K562 (cell line): ENCODE data around the gene UGT1A5. TPM values are rescaled to one million over a fixed set of nuclear protein-coding genes. Genes with fewer than 3 reads are reported as not detected.

Experiments used
- ATAC-seq: fragments of 200-7000 bp; cut with Tn5 transposase; 3 replicates; pipeline ENCODE4 v1.9.1; 2020; ENCODE audit warnings: moderate library complexity
- BruUV-seq: library from RNA; stranded (reverse); fragments of 400-500 nt; replicated peaks from 2 replicates; lab custom pipeline; 2021; lab: Mats Ljungman, UMichigan
- CTCF ChIA-PET: fragments of 300-600 bp; formaldehyde crosslinking; extraction: SDS; loops from one replicate; lab custom pipeline; 2021; ENCODE audit warnings: low intra/inter-chr PET ratio; lab: Yijun Ruan, JAX
- POLR2A ChIA-PET: fragments of 300-600, 350-650 bp; sonication (Branson Sonifier 250); formaldehyde crosslinking; extraction: SDS; loops from one replicate; lab custom pipeline; 2021; ENCODE audit warnings: antibody characterized with exemption, inconsistent platforms; lab: Yijun Ruan, JAX
- DNase-seq, 4 experiments: peaks; one replicate each; pipeline versions ENCODE4 v3.0.0 to v3.0.0-alpha.2; 2011 to 2018; ENCODE audit warnings: low spot score in 3 of 4, mixed read lengths in 3 of 4; ENCODE audit errors: extremely low read depth in 1 of 4
- FAIRE-seq: peaks from 2 replicates; lab custom pipeline; 2011; peaks lifted over from hg19 to GRCh38; lab: Jason Lieb, UNC
- H2AFZ ChIP-seq: 2 replicates; pipeline ENCODE4 v1.6.0; 2011; ENCODE audit warnings: low read depth, low read length, control low read depth, inconsistent platforms
- H3K27ac ChIP-seq: fragments of 200-600 bp; 3 replicates; pipeline ENCODE4 v1.8.0; 2011; ENCODE audit warnings: low read depth, mild to moderate bottlenecking, control low read depth, inconsistent platforms, low read length, moderate library complexity, mixed read lengths; ENCODE audit errors: extremely low read depth
- H3K27me3 ChIP-seq, 2 experiments: fragments of 300-600 bp in 1 of 2; 2 replicates in 1 of 2; 3 replicates in 1 of 2; pipeline versions ENCODE4 v1.6.0 to v1.8.0; 2011; ENCODE audit warnings: inconsistent platforms in 2 of 2, low read length in 2 of 2, mild to moderate bottlenecking in 1 of 2, mixed read lengths in 1 of 2, moderate library complexity in 1 of 2; ENCODE audit not compliant: control insufficient read depth in 2 of 2, insufficient read depth in 2 of 2
- H3K36me3 ChIP-seq: fragments of 300-600 bp; 3 replicates; pipeline ENCODE4 v1.8.0; 2011; ENCODE audit warnings: mild to moderate bottlenecking, low read length, inconsistent platforms; ENCODE audit not compliant: control insufficient read depth, insufficient read depth
- H3K4me1 ChIP-seq, 2 experiments: fragments of 200-600 bp in 1 of 2; replicated peaks in 1 of 2; 2 replicates in 1 of 2; 3 replicates in 1 of 2; pipeline versions ENCODE4 v1.5.1 to v1.8.0; 2011; ENCODE audit warnings: inconsistent platforms in 2 of 2, low read length in 2 of 2, mild to moderate bottlenecking in 1 of 2, mixed read lengths in 1 of 2, moderate library complexity in 1 of 2; ENCODE audit not compliant: control insufficient read depth in 2 of 2, insufficient read depth in 2 of 2
- H3K4me2 ChIP-seq: 2 replicates; pipeline ENCODE4 v1.6.1; 2011; ENCODE audit warnings: low read length, control low read depth, inconsistent platforms, mixed read lengths; ENCODE audit not compliant: insufficient read depth
- H3K4me3 ChIP-seq: fragments of 200-600 bp; sonication (generic), shearing (Covaris generic); 2 replicates; pipeline ENCODE4 v1.5.1; 2016; ENCODE audit warnings: control low read depth, inconsistent platforms
- H3K79me2 ChIP-seq: fragments of 200-600 bp; 3 replicates; pipeline ENCODE4 v1.8.0; 2011; ENCODE audit warnings: low read length, inconsistent platforms; ENCODE audit not compliant: control insufficient read depth, insufficient read depth
- H3K9ac ChIP-seq, 2 experiments: 2 replicates each; pipeline versions ENCODE4 v1.6.0 to v1.6.1; 2011; ENCODE audit warnings: low read depth in 2 of 2, low read length in 2 of 2, control low read depth in 1 of 2, inconsistent platforms in 1 of 2, mild to moderate bottlenecking in 1 of 2, mixed read lengths in 1 of 2; ENCODE audit not compliant: insufficient read depth in 1 of 2
- H3K9me1 ChIP-seq: one replicate; pipeline ENCODE4 v1.6.0; 2011; ENCODE audit warnings: inconsistent platforms, mild to moderate bottlenecking, low read length, moderate library complexity; ENCODE audit not compliant: control insufficient read depth, insufficient read depth
- H3K9me3 ChIP-seq: replicated peaks from 2 replicates; pipeline ENCODE4 v1.5.1; 2011; ENCODE audit warnings: low read depth, low read length, inconsistent platforms; ENCODE audit not compliant: control insufficient read depth, insufficient read depth
- H4K20me1 ChIP-seq: replicated peaks from 2 replicates; pipeline ENCODE4 v1.6.1; 2011; ENCODE audit warnings: low read length, inconsistent platforms, mixed read lengths; ENCODE audit not compliant: control insufficient read depth, insufficient read depth
- CBX5 ChIP-seq: IDR thresholded peaks from 2 replicates; pipeline ENCODE4 v1.6.1; 2014; ENCODE audit warnings: low read depth, borderline replicate concordance
- NFYB ChIP-seq: IDR thresholded peaks from 2 replicates; pipeline ENCODE4 v1.6.1; 2011; ENCODE audit warnings: mild to moderate bottlenecking, moderate library complexity; ENCODE audit not compliant: insufficient read length; ENCODE audit errors: extremely low read depth
- SMAD2 ChIP-seq: fragments of 150-350 bp; IDR thresholded peaks from 2 replicates; pipeline ENCODE4 v1.6.1; 2014; ENCODE audit warnings: low read depth, mild to moderate bottlenecking, low read length
- ZFP36 ChIP-seq: fragments of 150-350 bp; IDR thresholded peaks from 2 replicates; pipeline ENCODE4 v1.6.1; 2018; ENCODE audit warnings: low read length, low read depth; ENCODE audit not compliant: partially characterized antibody
- WGBS: fragments of 100-300 bp; shearing (Covaris generic); methylation state at CpG from one replicate; pipeline ENCODE4 v1.1.6; 2016; ENCODE audit warnings: low coverage, mixed read lengths; ENCODE audit not compliant: insufficient coverage; ENCODE audit errors: missing lambda C conversion rate; 5-methylcytosine and 5-hydroxymethylcytosine counted together
- in situ Hi-C: fragments of 300-500 bp; cut with MboI; formaldehyde crosslinking; loops from 4 replicates; pipeline ENCODE4 v1.15.0; 2018; ENCODE audit warnings: inconsistent platforms, mixed read lengths
- intact Hi-C: fragments of 100-400 bp; cut with micrococcal nuclease; formaldehyde crosslinking; loops from 2 replicates; pipeline ENCODE4 v1.14.2; 2022
- polyA plus RNA-seq, 8 experiments: library from polyadenylated mRNA; depleted of rRNA in 4 of 8; stranded (reverse) in 5 of 8; unstranded in 3 of 8; fragments of >200 nt; fragmentation: Nextera tagmentation in 2 of 8; fragmentation: Illumina TruSeq in 1 of 8; extraction: Ambion mirVana in 2 of 8; extraction: Trizol in 1 of 8; gene quantifications; 2 replicates each; pipeline versions ENCODE4 v1.2.1 to v1.2.3, GENCODE V29; 2011 to 2014; ENCODE audit warnings: inconsistent platforms in 1 of 8, missing spikeins in 1 of 8
- total RNA-seq, 7 experiments: library from RNA; depleted of rRNA in 6 of 7; stranded (reverse); fragments of >200 nt in 6 of 7; fragmentation: Illumina TruSeq in 2 of 7; extraction: Trizol in 2 of 7; gene quantifications; 2 replicates each; pipeline versions ENCODE4 v1.2.1 to v1.2.3, GENCODE V29; 2011 to 2021; ENCODE audit warnings: low replicate concordance in 1 of 7
- TF ChIP-seq, protein P1 (sequence below): sonication (generic); formaldehyde crosslinking; IDR thresholded peaks from 2 replicates; pipeline ENCODE4 v1.8.0; 2022; ENCODE audit warnings: mild to moderate bottlenecking, missing genetic modification reagents

Gene UGT1A5
- total and polyA plus RNA-seq, 9 of the 15 experiments (the other 6 are each of a cell fraction or from before 2014, with no cell fraction given), result not detected

DNA sequence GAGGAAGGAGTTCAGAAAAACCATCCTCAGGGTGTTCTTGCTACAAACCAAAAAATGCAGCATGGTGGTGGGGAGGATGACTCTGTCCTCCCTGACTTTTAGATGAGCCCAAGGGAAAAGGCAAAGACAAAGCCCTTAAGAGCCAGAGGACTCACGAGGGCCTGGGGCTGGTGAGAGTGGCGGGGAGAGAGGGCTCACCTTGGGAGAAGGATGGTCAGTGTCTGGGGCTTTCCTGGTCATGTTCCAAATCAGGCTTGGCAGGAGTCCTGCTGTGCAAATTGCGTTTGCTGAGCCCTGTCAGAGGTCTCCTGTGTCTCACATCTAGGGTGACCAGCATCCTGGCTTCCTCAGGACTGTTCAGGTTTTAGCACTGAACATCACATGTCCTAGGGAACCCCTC lies 52.1 kb downstream of the UGT1A5 start (continued):
- TF ChIP-seq ZFP36, result no peak

DNA sequence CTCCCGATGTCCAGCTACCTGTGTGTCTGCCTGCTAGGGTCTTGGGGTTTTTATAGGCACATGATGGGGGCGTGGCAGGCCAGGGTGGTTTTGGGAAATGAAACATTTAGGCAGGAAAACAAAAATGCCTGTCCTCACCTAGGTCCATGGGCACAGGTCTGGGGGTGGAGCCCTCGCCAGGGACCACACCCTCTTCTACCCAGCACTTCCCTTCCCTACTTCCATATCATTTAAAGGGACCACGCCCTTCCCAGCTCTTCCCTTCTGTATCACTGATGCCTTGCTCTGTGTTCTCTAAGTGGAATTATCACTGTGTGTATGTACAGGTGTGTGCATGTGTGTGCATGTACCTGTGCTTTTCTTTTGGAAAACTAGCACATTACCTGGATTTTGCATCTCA lies 53.7 kb downstream of the UGT1A5 start:
- no TSS peak for BruUV-seq
- FAIRE-seq, result no peak
- in situ Hi-C loops (no loop called here), intact Hi-C loops (no loop called here)
- H3K36me3 ChIP-seq, result no peaks in the 10 kb centered on the region
- ChIA-PET CTCF (no interaction called here), POLR2A (no interaction called here)
- no peak overlapping the region for H2AFZ ChIP-seq
- H3K27me3 ChIP-seq, result peaks cover 0 to 7% of the 10 kb centered on the region in 2 experiments; a peak in 3 of 5 replicates
- 11% methylated on average over 3 of the region's 4 CpGs for WGBS
- no peaks in the 10 kb centered on the region for H3K9me3 ChIP-seq
- no peaks in the 10 kb centered on the region for H3K4me1 ChIP-seq
- no peaks in the 10 kb centered on the region for H4K20me1 ChIP-seq
- no peak for ATAC-seq
- no peaks in the 10 kb centered on the region for H3K79me2 ChIP-seq
- H3K27ac ChIP-seq, result no peak overlapping the region
- H3K4me3 ChIP-seq, result no peak overlapping the region
- H3K9me1 ChIP-seq, result no peaks in the 10 kb centered on the region
- no peak overlapping the region for H3K9ac ChIP-seq
- H3K4me2 ChIP-seq, result no peak overlapping the region
- TF ChIP-seq SMAD2 (no peak), CBX5 (no peak)
- DNase-seq, result no peak

DNA sequence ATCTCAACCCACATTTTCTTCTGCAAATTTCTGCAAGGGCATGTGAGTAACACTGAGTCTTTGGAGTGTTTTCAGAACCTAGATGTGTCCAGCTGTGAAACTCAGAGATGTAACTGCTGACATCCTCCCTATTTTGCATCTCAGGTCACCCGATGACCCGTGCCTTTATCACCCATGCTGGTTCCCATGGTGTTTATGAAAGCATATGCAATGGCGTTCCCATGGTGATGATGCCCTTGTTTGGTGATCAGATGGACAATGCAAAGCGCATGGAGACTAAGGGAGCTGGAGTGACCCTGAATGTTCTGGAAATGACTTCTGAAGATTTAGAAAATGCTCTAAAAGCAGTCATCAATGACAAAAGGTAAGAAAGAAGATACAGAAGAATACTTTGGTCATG lies 55.4 kb downstream of the UGT1A5 start:
- no peak overlapping the region for H3K4me2 ChIP-seq
- 0% methylated on average over 4 of the region's 4 CpGs for WGBS
- ChIA-PET POLR2A (no interaction called here), CTCF (no interaction called here)
- no peak overlapping the region for H3K4me3 ChIP-seq
- DNase-seq, result no peak
- no peak overlapping the region for H2AFZ ChIP-seq
- intact Hi-C loops (no loop called here), in situ Hi-C loops (no loop called here)
- no peak for FAIRE-seq
- no peaks in the 10 kb centered on the region for H3K79me2 ChIP-seq
- H3K27me3 ChIP-seq, result peaks cover 0 to 13% of the 10 kb centered on the region in 2 experiments; a peak in 3 of 5 replicates
- no peaks in the 10 kb centered on the region for H3K9me1 ChIP-seq
- no peaks in the 10 kb centered on the region for H3K4me1 ChIP-seq
- no peak overlapping the region for H3K9ac ChIP-seq
- no TSS peak for BruUV-seq
- H3K9me3 ChIP-seq, result no peaks in the 10 kb centered on the region
- no peaks in the 10 kb centered on the region for H3K36me3 ChIP-seq
- no peak overlapping the region for H3K27ac ChIP-seq
- no peak for ATAC-seq
- no peaks in the 10 kb centered on the region for H4K20me1 ChIP-seq
- TF ChIP-seq, protein P1, sequence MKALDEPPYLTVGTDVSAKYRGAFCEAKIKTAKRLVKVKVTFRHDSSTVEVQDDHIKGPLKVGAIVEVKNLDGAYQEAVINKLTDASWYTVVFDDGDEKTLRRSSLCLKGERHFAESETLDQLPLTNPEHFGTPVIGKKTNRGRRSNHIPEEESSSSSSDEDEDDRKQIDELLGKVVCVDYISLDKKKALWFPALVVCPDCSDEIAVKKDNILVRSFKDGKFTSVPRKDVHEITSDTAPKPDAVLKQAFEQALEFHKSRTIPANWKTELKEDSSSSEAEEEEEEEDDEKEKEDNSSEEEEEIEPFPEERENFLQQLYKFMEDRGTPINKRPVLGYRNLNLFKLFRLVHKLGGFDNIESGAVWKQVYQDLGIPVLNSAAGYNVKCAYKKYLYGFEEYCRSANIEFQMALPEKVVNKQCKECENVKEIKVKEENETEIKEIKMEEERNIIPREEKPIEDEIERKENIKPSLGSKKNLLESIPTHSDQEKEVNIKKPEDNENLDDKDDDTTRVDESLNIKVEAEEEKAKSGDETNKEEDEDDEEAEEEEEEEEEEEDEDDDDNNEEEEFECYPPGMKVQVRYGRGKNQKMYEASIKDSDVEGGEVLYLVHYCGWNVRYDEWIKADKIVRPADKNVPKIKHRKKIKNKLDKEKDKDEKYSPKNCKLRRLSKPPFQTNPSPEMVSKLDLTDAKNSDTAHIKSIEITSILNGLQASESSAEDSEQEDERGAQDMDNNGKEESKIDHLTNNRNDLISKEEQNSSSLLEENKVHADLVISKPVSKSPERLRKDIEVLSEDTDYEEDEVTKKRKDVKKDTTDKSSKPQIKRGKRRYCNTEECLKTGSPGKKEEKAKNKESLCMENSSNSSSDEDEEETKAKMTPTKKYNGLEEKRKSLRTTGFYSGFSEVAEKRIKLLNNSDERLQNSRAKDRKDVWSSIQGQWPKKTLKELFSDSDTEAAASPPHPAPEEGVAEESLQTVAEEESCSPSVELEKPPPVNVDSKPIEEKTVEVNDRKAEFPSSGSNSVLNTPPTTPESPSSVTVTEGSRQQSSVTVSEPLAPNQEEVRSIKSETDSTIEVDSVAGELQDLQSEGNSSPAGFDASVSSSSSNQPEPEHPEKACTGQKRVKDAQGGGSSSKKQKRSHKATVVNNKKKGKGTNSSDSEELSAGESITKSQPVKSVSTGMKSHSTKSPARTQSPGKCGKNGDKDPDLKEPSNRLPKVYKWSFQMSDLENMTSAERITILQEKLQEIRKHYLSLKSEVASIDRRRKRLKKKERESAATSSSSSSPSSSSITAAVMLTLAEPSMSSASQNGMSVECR (CRISPR knock-in tag), result no peak
- TF ChIP-seq NFYB, result no peak
